Measurements from ENCODE around the gene SCN9A. TPM values are rescaled to one million over a fixed set of nuclear protein-coding genes. Genes with fewer than 3 reads are reported as not detected.

Gene SCN9A
- total and polyA plus RNA-seq, 9 of the 15 experiments (the other 6 are each of a cell fraction or from before 2014, with no cell fraction given), result 1.4 to 22.8 (median 7.1) TPM

GRCh38 chr2:166393008-166393407 is 17.3 kb upstream of the SCN9A start (continued):
- TF ChIP-seq NKRF (IDR thresholded peaks at IDR 0.05; ENCODE audit: borderline replicate concordance) (no peak), NFIX (CRISPR knock-in tag; IDR thresholded peaks at IDR 0.05; ENCODE audit: low read depth) (no peak), ZNF586 (CRISPR knock-in tag; conservative IDR thresholded peaks at IDR 0.05) (no peak), DPF2 (IDR thresholded peaks at IDR 0.05) (peak; percentile 68; the same call in 1 of the 2 replicates), FOXM1 (IDR thresholded peaks at IDR 0.05; ENCODE audit: low read depth) (0 out of 2 replicates have a peak, but pooled peaks have one; percentile 18), FOXM1 (CRISPR knock-in tag; IDR thresholded peaks at IDR 0.05; ENCODE audit: low read depth) (no peak), EP300 (IDR thresholded peaks at IDR 0.05; ENCODE audit: low read length) (peak; percentile 8; the same call in 1 of the 2 replicates)

GRCh38 chr2:166388481-166389070 is 12.8 kb upstream of the SCN9A start:
- Histone ChIP-seq H3K27me3 (ENCODE audit: control insufficient read depth in 2 of 2, insufficient read depth in 2 of 2, low read length in 2 of 2) (no peaks in the 10 kb centered on the region), H3K36me3 (ENCODE audit: control insufficient read depth, insufficient read depth, low read length) (no peaks in the 10 kb centered on the region), H4K20me1 (replicated peaks; ENCODE audit: control insufficient read depth, insufficient read depth, low read length) (no peaks in the 10 kb centered on the region), H3K9ac (ENCODE audit: insufficient read depth in 1 of 2, low read depth in 2 of 2, low read length in 2 of 2) (no peak overlapping the region), H3K79me2 (ENCODE audit: control insufficient read depth, insufficient read depth, low read length) (no peaks in the 10 kb centered on the region), H3K27ac (ENCODE audit: extremely low read depth, low read depth, low read length) (no peak overlapping the region), H3K4me1 (replicated peaks in 1 of 2; ENCODE audit: control insufficient read depth in 2 of 2, insufficient read depth in 2 of 2, low read length in 2 of 2) (peaks cover 0 to 10% of the 10 kb centered on the region in 2 experiments; a peak in 2 of 5 replicates), H3K4me3 (no peak overlapping the region), H2AFZ (ENCODE audit: low read depth, low read length) (peak overlapping the region; percentile 77), H3K4me2 (ENCODE audit: insufficient read depth, low read length) (peak overlapping the region; percentile 5; the same call in 1 of the 2 replicates), H3K9me1 (ENCODE audit: control insufficient read depth, insufficient read depth, low read length) (no peaks in the 10 kb centered on the region), H3K9me3 (replicated peaks; ENCODE audit: control insufficient read depth, insufficient read depth, low read depth, low read length) (no peaks in the 10 kb centered on the region)
- in situ Hi-C loops (cut with MboI) (no loop called here), intact Hi-C loops (cut with micrococcal nuclease) (no loop called here)
- no TSS peak for BruUV-seq (replicated peaks)
- FAIRE-seq, result no peak
- WGBS (ENCODE audit: insufficient coverage, low coverage, missing lambda C conversion rate), result 13% methylated on average over 3 of the region's 3 CpGs
- ChIA-PET POLR2A (interaction anchor here (0.8 to 1.2 kb wide), 3 partner anchors 9 to 17 kb away, joined by 3 to 4 read pairs (median 3); no protein-coding TSS in a partner anchor), CTCF (ENCODE audit: low intra/inter-chr PET ratio) (no interaction called here)
- no peak for TF ChIP-seq RUNX1 (IDR thresholded peaks at IDR 0.05; ENCODE audit: low read depth)
- TF ChIP-seq ZNF316 (IDR thresholded peaks at IDR 0.05), result peak; percentile 96
- no peak for TF ChIP-seq HMG20B (CRISPR knock-in tag; IDR thresholded peaks at IDR 0.05)
- peak; percentile 83 for TF ChIP-seq ZNF24 (IDR thresholded peaks at IDR 0.05)
- peak; percentile 81 for TF ChIP-seq MAFK (IDR thresholded peaks at IDR 0.05; ENCODE audit: low read length)
- TF ChIP-seq TEAD1 (CRISPR knock-in tag; IDR thresholded peaks at IDR 0.05), result no peak
- TF ChIP-seq NFE2 (IDR thresholded peaks at IDR 0.05; ENCODE audit: low read depth), result 0 out of 2 replicates have a peak, but pooled peaks have one; percentile 22
- TF ChIP-seq MAFG (tag; conservative IDR thresholded peaks at IDR 0.05), result peak; percentile 87
- no peak for TF ChIP-seq ZNF586 (CRISPR knock-in tag; conservative IDR thresholded peaks at IDR 0.05)
- 0 out of 2 replicates have a peak, but pooled peaks have one; percentile 29 for TF ChIP-seq MTA3 (IDR thresholded peaks at IDR 0.05; ENCODE audit: borderline replicate concordance)
- TF ChIP-seq C11orf30 (IDR thresholded peaks at IDR 0.05; ENCODE audit: low read depth), result peak; percentile 88
- TF ChIP-seq MAFF (IDR thresholded peaks at IDR 0.05; ENCODE audit: low read length), result peak; percentile 84
- DNase-seq (ENCODE audit: extremely low read depth in 1 of 4, low spot score in 3 of 4), result no peak
- ATAC-seq, result peak; percentile 36; the same call in 2 of the 3 replicates
